NCI-H2227 (cell line): Measurements from ENCODE around the gene PLXNA2.

Experiments
- DNase-seq: peaks from one replicate; lab custom pipeline; 2025; ENCODE audit not compliant: unreplicated experiment; lab: John Stamatoyannopoulos, UW

The PLXNA2 gene

DNA sequence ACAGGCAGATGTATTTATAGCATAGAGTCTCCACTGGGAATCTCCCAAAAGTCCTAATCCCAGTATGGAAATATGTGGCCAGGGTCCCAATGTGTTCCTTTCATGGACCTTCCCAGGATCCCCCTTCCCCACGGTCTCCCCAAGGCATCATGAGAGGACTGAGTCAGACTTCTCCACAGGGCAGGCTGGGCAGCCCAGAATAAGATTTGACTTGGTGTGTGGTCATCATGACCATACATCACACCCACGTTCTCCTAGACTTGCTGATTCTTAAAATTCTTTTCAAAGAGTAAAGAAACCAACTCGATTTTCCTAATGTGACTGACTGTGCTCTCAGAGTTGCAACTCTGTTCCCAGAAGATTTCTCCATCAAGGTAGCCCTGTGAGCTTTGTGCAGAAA, 239.3 kb downstream of the PLXNA2 start:
- no peak for DNase-seq

DNA sequence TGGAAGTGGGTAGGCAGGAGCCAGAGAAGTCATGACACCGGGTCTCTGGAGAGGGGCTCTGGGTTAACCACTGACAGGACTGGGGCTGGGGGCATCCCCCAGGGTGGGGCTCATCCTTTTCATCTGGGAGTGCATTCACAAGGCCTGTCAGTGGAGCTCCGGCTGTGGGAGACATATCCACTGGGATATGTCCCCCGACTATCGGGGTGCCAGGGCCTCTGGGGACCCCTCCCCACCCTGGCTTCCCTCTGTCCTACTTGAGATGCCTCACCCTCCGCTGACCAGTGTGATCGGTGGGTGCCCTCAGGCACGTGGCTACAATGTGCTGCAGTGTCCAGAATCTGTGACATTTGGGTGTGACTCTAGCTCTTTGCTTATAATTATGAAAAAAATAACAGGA, 240.9 kb downstream of the PLXNA2 start:
- no peak for DNase-seq

DNA sequence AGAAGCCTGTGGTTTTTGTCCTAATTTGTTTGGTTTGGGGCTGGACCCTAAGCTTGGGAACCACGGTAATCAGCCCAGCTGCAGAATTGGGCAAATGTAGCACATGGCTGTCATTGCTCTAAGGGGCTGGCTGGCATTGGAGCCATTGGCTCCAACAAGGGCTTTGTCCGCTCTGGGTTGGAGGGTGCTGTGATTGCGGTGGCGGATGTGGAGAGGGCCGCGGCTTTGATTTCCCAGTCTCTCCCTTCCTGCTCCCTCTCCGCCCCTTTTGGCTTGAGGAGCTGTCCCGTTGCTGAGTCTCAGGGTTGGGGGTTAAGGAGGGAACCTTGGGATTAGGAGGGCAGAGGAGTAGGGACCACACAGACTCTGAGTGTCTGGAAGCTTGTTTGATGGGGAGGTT, 241.5 kb downstream of the PLXNA2 start:
- DNase-seq = no peak

DNA sequence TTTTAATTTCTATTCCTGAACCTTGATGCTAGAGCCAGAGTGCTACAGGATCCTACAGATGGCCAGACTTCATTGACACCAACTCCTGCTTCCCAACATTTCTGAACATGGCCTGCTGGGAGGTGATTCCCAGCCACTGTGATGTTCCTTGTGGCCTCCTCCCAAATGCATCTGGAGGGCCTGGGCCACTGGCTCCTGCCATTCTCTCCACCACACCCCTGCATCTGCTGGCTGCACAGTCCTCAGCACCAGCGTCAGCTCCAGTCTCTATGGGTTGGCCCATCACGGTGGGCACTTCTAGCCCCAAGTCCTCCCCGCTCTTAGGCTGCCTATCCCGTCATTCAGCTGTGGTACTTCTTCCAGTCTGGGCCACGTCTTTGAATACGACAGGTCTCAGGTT, 242.1 kb downstream of the PLXNA2 start:
- no peak for DNase-seq

DNA sequence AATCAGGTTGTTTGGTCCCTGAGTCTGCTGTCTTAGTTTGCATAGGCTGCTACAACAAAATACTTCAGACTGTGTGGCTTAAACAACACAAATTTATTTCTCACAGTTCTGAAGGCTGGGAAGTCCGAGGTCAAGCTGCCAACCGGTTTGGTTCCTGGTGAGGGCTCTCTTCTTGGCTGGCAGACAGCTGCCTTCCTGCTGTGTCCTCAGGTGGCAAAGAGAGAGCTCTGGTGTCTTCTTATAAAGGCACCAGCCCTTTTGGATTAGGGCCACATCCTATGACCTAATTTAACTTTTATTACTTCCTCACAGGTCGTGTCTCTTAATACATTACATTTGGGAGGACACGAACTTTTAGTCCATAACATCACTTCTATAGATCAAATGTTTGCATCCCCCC, 243.7 kb downstream of the PLXNA2 start:
- no peak for DNase-seq

DNA sequence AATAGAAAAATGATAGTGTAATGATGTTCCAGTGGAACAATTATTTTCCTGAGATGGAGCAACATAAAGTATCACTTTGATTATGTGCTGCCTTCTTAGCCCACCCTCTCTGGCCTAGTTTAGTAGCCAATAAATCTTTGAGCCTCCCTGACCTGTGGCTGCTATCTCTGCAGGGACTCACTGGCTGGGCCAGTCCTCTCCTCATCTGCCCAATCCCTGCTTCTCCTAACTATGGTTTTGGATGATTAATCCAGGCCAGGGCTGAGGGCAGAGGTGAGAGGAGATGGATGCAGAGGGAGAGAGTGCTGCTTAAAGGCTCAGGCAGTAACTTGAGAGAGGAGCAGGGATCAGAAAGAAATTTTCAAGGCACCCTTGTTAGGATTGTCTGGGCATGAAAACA, 244.2 kb downstream of the PLXNA2 start:
- no peak for DNase-seq

DNA sequence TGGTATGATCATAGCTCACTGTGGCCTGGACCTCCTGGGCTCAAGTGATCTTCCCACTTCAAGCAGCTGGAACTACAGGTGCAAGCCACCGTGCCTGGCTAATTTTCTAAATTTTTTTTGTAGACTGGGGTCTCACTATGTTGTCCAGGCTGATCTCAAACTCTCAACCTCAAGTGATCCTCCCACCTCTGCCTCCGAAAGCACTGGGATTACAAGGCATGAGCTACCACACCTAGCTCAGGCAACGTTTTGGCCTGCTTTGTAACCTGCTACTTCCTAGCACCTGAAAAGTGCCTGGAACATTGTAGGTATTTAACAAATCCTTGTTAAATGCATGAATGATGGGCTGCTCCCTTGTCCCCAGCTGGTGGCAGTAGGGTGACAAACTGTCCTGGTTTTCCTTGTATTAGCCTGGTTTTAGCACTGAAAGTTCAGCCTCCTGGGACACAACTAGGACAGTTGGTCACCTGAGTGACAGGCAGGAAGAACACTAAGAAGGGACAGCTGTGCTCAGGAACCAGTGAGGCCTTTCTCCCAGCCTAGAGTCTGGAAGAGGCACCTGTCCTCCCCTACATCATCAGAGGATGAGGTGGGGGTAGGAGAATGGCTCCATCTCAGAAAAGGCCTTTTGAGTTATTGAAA, 244.8 kb downstream of the PLXNA2 start:
- DNase-seq = no peak

DNA sequence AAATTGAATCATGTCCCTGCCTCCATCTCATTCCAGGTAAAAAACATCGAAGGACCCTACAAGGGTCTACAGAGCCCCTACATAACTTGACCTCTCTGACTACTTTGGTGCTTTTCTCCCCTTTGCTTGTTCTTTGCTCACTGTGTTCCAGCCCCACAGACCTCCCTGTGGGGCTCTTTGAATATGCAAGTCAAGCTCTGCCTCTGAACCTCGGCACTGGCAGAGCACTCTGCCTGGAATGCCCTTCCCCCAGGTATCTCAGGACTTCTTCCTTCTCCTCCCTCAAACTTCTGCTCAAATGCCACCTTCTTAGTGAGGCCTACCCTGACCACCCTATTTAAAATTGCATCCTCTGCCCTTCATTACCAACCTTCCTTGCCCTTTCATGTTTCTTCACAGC, 245.5 kb downstream of the PLXNA2 start:
- DNase-seq = no peak

DNA sequence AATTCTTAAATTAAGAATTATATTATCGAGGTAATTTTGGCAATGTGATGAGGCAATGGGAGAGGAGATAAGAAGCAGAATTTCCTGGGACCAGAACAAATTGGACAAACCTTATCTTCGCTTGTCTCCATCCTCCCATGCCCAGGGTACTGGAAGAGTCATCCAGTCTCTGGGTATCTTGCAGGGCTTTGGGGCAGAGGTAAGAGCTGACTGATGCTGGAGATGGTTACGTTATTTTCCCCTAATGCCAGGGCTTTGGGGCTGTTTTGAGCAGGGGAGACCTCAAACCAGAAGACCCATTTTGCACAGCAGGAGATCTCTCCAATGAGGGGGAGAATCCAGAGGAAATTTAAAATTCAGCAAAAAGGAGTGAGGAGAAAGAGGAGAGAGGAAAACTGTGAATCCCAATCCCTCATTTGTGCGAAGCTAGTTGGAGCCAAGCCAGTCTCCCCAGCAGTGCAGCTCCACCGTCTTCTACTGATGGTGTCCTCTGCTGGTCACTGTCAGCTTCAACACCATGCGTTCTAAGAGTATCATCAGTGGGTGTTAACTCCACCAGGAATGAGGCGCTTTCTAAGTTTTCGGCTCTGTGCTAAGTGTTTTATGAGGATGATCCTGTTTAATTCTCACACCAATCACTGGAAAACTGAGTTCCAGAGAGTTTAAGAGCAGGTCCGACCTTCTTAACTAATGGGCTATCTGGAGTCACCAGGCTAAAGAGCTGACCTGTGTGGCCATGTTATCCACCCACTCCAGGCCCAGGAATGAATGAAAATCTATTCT, 246.5 kb downstream of the PLXNA2 start:
- peak; percentile 76 for DNase-seq

DNA sequence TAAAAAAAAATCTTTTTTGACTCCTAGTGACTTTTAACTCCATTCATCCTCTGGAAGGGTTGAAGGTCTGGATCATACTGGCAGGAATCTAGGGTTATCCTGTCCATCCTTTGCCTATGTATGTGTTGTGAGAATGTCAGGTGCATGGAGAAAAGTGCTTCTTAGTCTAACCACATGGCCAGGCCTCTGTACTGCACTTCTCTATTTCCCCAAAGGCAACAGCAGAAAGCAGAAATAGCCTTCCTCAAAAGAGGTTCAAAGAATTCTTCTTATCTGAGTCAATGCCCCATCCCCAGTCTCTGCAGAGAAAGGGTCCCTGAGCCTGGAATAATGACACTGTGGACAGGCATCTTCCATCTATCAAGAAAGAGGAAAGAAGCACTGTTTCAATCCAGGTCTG, 247.5 kb downstream of the PLXNA2 start:
- no peak for DNase-seq

DNA sequence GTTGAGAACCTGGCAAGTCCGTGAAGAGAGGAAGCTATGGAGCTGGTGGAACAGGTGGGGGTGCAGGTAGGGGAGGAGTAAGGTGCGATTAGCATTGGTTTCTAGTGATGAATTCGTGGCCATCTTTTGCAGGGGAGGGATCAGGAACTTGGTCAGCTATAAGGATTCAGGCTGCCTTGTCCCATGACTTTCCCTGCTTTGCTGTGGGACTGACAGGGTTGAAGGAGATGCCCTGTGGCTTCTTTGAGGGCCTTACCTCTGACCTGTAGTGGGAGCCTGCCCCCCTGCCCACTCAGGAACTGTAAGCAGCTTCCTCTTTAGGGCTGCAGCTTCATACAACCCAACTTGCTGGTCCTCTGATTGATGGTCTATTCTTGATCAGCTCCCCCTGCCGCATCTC, 248.6 kb downstream of the PLXNA2 start:
- DNase-seq = no peak

DNA sequence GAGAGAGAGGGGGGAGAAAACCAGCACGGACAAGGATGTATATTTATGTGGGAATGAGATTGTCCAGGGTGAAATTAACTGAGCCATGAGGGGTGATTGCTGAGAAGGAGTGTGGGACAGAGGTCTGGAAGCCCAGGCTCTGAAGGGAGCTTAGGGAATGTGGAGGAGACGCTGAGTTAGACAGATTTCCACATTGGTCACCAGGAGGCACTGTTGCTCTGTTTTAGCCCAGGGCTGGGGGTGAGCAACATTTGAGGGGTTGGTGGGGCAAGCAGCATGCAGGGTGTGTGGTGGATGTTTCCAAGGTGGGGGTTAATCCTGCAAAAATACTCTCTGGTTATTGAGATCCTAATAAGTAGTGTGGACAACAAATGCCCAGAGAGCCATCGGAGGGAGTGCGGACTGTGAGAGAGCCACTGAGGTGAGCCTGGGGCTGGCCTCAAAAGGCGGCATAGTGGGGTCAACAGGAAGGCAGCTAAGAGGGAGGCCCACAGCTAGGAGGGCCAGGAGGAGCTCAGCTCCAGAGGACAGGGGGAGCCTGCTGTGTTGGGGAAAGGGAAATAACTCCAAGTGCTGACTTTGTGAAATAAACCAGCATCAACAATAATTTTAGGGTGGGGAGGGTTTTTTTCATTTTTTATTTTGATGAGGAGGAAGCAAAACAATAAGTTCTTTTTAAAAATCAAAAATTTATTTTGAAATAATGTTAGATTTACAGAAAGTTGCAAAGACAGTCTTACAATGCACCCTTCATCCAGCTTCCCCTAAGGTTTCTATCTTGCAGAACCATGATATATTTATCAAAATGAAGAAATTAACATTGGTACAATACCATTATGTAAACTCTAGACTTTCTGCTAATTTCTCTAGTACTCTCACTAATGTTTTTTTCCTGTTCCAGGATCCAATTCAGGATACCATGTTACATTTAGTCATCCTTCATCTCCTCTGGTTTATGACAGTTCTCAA, 250.4 kb downstream of the PLXNA2 start:
- DNase-seq = no peak

DNA sequence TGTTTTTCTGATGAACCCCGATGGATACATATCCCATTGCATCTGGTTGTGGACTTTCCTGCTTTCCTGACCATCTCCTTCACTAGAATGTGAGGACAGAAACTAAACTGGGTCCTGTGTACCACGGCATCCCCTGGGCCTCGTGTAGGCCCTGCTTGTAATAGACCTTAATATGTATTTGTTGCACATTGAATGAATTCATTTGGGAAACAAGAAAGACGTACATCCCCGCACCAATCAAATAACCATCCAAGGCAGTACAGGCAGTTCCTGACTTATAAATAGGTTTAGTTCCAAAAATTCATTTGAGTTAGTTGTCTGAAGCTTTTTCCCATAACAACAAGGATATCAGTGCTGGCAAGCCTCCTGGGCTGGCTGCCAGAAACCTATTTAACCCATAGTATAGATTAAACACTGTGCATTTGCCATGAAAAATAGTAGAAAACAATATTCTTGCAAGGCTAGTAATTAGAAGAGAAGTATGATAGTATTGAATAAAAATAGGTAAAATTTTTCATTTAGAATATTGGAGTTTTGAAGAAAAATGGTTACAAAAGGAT, 251.4 kb downstream of the PLXNA2 start:
- DNase-seq = no peak

DNA sequence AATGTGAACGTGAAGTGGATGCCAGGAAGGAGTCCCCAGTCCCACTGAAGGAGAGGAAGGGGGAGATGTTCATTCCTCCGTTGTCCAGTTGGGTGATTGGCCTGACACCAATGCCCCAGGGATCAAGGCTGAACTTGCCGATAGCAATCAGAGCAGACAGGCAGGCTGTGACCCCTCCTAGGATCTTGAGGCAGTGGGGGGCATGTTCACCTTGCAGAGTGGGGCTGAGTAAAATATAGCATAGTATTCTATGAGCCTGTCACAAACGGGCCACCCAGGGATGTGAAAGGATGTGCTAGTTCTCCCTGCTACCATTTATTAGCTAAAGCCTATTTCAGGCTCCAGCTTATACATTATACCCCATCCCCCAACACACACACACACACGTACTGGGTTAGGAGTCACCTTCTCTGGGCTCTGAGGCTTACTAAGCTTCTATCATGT, 252.6 kb downstream of the PLXNA2 start:
- DNase-seq = no peak

DNA sequence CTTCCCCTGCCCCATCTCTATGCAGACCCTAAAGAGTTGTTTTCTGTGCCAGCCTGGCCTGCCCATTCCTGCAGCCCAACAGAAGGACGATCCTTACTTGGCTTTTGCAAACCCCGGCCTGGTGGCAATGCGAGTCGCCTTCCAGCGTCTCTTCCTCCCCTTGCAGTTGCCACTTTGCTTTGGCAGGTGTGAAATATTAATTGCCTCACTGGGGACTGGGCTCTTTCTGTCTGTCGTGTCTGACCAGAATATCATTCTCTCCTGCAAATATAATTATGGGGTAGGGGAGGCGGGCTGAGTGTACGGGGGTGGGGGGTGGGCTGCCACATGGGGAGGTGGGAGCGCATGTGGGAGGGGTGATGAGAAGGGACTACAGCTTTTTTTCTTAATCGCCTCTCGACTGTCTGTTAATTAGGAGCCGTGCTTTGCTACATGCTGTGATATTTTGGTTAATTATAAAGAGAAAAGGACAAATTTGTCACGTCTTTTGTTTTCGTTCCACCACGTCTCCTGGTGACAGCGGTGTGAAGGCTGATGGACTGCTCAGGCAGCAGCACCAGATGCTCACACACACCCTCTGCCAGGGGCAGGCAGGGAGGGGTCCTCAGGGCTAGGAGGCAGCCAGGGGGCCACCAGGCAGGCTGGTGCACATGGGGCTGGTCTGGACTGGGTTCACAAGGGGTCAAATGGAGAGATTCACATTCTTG, 253.2 kb downstream of the PLXNA2 start:
- DNase-seq = peak; percentile 55

DNA sequence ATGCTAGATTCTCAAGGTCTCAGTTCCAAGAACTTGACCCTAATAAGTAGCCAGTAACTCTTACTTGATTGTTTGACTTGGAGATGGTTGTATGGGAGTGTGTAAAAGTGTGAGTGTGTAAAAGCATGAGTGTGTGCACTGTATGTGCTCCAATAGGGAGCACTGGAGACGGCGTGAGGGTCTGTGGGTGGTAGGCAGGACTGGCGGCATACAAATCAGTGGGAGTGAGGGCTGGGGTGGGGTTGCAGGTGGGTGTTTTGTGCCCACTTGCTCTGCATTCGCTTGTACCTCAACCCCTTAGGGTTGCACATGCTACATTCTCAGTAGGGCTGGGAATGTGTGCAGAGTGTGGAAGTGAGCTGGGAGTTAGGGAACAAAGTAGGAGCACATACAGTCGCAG, 253.7 kb downstream of the PLXNA2 start:
- DNase-seq = no peak

DNA sequence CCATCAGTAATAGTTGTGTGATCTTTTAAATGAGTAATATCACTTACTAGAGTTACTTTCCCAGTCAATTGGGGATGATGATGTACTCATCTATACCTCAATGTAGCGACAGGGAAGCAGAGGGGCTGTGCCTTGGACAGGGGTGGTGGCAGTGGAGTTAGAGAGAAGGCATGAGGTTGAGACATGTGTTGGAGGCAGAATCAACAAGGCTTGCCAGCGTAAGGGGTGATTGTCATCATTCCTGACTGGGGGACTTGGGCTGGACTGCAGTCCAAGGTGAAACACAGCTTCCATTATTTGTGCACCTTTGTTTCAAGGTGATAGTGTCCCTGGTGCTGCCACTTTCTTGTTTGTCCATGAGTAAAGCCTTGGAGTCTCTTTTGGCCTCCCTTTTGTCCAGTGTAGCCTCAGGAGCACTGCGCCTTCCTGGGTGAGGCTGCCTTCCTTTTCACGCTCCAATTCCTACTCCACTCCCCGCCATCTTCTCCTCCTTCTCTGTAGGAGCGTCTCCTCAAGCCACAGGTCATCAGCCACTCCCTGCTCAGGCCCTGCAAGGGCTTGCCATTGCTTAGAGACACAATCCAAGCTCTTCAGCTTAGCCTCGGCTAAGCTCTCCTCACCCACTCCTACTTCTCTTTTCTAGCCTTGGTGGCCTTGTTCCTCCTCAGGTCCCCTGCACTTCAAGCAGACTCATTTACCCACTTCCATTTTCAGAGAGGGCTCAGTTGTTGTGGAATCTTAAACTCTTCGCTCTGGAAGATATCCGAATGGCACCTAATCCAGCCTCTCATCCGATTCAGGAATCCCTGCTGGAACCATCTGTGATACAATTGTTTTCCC, 255.6 kb downstream of the PLXNA2 start:
- DNase-seq = no peak

DNA sequence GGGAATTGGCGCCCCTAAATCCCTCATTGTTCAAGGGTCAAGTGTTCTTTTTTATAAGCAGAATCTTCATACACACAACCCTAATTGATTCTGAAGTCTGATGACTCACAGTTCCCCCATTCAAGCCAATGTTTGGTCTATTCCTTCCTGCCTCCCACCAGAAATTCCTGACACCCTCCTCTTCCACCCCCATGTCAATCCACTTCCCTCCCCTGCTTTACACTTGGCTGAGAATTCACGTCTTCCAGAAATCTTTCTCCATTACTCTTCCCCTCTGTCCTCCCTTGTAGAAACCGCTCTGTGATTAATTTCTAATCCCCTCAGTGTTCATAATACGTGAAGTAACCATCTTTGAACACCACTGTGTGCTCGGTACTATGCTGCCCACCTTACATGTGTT, 257.0 kb downstream of the PLXNA2 start:
- no peak for DNase-seq

DNA sequence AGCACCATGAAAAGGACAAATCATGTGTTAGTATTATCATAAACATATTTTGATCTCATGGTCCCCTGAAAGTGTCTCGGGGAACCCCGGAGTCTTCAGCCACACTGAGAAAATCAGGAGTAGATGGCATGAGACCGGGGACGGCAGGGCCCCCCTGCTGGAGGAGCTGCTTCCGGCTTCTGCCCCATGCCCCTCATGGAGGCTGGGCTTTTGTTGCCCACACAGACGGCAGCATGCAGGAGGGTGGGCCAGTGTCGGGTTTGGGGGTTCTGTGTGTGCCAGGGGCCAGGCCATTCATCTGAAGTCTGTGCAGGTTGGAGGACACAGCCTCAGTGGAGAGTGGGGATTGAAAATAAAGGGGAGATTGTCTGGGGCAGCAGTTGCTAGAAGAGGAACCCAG, 258.2 kb downstream of the PLXNA2 start:
- no peak for DNase-seq
